Kidney epithelial cell (primary cell): ENCODE data around the gene MTHFD1. TPM values are rescaled to one million over a fixed set of nuclear protein-coding genes. Genes with fewer than 3 reads are reported as not detected.

Experiments
- DNase-seq: peaks from one replicate; pipeline ENCODE4 v3.0.0-alpha.2; 2010; ENCODE audit warnings: low read depth
- H3K27me3 ChIP-seq: 2 replicates; pipeline ENCODE4 v1.6.0; 2011; ENCODE audit warnings: low read length; ENCODE audit not compliant: control insufficient read depth, insufficient read depth
- H3K36me3 ChIP-seq: 2 replicates; pipeline ENCODE4 v1.5.1; 2011; ENCODE audit warnings: low read length; ENCODE audit not compliant: control insufficient read depth, insufficient read depth
- H3K4me3 ChIP-seq: 2 replicates; pipeline ENCODE4 v1.5.1; 2011; ENCODE audit warnings: low read depth, mild to moderate bottlenecking, control low read depth, low read length
- total RNA-seq: library from RNA; depleted of rRNA; stranded (reverse); fragments of >200 nt; gene quantifications from 2 replicates; pipeline ENCODE4 v1.2.3, GENCODE V29; 2015
- TF ChIP-seq, protein P1 (sequence below): IDR thresholded peaks from 2 replicates; pipeline ENCODE4 v1.5.1; 2011; ENCODE audit warnings: mild to moderate bottlenecking, moderate library complexity, low read length, control low read depth, inconsistent platforms; ENCODE audit not compliant: insufficient read depth, poor library complexity, severe bottlenecking

Gene MTHFD1
- total RNA-seq, 1 donor from 2014 or later: 44.4 TPM

DNA sequence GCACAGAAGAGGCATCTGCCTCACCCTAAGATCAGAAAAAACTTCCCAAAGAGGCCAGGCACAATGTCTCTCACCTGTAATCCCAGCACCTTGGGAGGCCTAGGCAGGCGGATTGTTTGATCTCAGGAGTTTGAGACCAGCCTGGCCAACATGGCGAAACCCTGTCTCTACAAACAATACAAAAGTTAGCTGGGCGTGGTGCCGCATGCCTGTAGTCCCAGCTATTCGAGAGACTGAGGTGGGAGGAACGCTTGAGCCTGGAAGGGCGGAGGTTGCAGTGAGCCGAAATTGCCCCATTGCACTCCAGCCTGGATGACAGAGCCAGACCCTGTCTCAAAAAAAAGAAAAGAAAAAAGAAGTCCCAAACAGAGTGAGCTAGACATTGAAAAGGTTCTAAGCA lies 120.9 kb downstream of the MTHFD1 start:
- Histone ChIP-seq H3K36me3 (no peaks in the 10 kb centered on the region), H3K4me3 (no peak overlapping the region), H3K27me3 (no peaks in the 10 kb centered on the region)
- DNase-seq: no peak
- TF ChIP-seq, protein P1, sequence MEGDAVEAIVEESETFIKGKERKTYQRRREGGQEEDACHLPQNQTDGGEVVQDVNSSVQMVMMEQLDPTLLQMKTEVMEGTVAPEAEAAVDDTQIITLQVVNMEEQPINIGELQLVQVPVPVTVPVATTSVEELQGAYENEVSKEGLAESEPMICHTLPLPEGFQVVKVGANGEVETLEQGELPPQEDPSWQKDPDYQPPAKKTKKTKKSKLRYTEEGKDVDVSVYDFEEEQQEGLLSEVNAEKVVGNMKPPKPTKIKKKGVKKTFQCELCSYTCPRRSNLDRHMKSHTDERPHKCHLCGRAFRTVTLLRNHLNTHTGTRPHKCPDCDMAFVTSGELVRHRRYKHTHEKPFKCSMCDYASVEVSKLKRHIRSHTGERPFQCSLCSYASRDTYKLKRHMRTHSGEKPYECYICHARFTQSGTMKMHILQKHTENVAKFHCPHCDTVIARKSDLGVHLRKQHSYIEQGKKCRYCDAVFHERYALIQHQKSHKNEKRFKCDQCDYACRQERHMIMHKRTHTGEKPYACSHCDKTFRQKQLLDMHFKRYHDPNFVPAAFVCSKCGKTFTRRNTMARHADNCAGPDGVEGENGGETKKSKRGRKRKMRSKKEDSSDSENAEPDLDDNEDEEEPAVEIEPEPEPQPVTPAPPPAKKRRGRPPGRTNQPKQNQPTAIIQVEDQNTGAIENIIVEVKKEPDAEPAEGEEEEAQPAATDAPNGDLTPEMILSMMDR: no peak

Other genes with a start within 250 kb of the MTHFD1 start
- 0.14 and 0.17 TPM in 2 replicates for gene ESR2, start 94.0 kb upstream of the MTHFD1 start, total RNA-seq
- gene AKAP5, start 77.1 kb downstream of the MTHFD1 start, total RNA-seq: 1.2 and 1.5 TPM in 2 replicates
- gene ZBTB25, start 115.5 kb downstream of the MTHFD1 start, total RNA-seq: 7.4 and 10.1 TPM in 2 replicates
- 44.1 and 46.3 TPM in 2 replicates for gene ZBTB1, start 116.4 kb downstream of the MTHFD1 start, total RNA-seq
- 12.0 and 14.2 TPM in 2 replicates for gene HSPA2, start 152.4 kb downstream of the MTHFD1 start, total RNA-seq
- 0.75 and 1.2 TPM in 2 replicates for gene PPP1R36, start 161.6 kb downstream of the MTHFD1 start, total RNA-seq